Measurements from ENCODE around the gene NKX2-1. TPM values are rescaled to one million over a fixed set of nuclear protein-coding genes. Genes with fewer than 3 reads are reported as not detected.

NKX2-1 gene
- total RNA-seq, 1 experiment from 2014 or later: not detected

- no peaks in the 10 kb centered on the region for H3K9me3 ChIP-seq (replicated peaks)
- no peak overlapping the region for H3K27ac ChIP-seq
- peaks cover 47% of the 10 kb centered on the region for H3K27me3 ChIP-seq (replicated peaks)
These were observed 2.4 kb upstream of the NKX2-1 start for GRCh38 chr14:36522347-36522971.

GRCh38 chr14:36521598-36522345, 1.7 kb upstream of the NKX2-1 start:
- peaks cover 17% of the 10 kb centered on the region for H3K4me1 ChIP-seq (replicated peaks)
- no peaks in the 10 kb centered on the region for H3K36me3 ChIP-seq
- H3K27me3 ChIP-seq (replicated peaks): peaks cover 51% of the 10 kb centered on the region
- no peak for DNase-seq (ENCODE audit: low read depth in 1 of 2, low spot score in 2 of 2)
- H3K27ac ChIP-seq: no peak overlapping the region
- H3K9me3 ChIP-seq (replicated peaks): no peaks in the 10 kb centered on the region
- no peak overlapping the region for H3K4me3 ChIP-seq

More at GRCh38 chr14:36522347-36522971, 2.4 kb upstream of the NKX2-1 start:
- no peaks in the 10 kb centered on the region for H3K36me3 ChIP-seq
- DNase-seq (ENCODE audit: low read depth in 1 of 2, low spot score in 2 of 2): no peak
- peaks cover 17% of the 10 kb centered on the region for H3K4me1 ChIP-seq (replicated peaks)
- H3K4me3 ChIP-seq: no peak overlapping the region

- Histone ChIP-seq H3K27ac (no peak overlapping the region), H3K36me3 (no peaks in the 10 kb centered on the region), H3K4me1 (replicated peaks) (peaks cover 17% of the 10 kb centered on the region), H3K27me3 (replicated peaks) (peaks cover 58% of the 10 kb centered on the region), H3K4me3 (peak overlapping the region; percentile 22), H3K9me3 (replicated peaks) (no peaks in the 10 kb centered on the region)
- DNase-seq (ENCODE audit: low read depth in 1 of 2, low spot score in 2 of 2): peak; percentile 41 to 67
These were observed 831 bp upstream of the NKX2-1 start for GRCh38 chr14:36520601-36521525.

DNA sequence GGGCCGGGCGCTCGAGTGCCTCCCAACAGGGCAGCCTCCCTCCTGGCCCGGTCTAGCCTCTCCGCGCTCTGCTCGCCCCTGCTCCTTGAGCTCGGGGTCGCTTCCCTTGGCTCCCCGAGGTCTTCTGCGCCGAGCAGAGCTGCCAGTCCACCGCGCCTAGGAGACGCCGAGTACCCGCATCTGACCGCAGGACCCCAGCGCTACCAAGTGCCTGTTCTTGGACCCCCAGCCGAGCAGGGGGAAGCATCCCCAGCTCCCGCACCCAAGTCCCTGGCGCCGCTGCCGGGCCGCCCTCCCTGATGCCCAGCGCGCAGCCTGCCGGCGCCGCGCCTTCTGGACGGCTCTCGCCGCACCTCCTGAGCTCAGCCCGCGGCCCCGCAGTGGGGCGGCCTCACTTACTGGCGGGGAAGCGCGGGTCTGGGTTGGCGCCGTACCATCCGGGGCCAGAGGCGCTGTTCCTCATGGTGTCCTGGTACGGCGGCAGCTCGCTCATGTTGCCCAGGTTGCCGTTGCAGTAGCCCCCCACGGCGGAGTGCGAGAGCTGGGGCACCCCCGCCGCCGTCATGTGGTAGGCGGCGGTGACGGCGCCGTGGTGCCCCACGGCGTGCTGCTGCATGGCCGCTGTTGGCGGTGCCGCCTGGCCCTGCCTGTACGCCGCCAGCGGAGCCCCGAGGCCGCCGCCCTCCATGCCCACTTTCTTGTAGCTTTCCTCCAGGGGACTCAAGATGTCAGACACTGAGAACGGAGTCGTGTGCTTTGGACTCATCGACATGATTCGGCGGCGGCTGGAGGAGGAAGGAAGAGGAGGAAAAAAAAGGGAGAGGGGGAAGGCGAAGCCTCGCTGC, 1.2 kb downstream of the NKX2-1 start:
- Histone ChIP-seq H3K9me3 (replicated peaks) (no peaks in the 10 kb centered on the region), H3K4me1 (replicated peaks) (peaks cover 17% of the 10 kb centered on the region), H3K27ac (no peak overlapping the region), H3K27me3 (replicated peaks) (peaks cover 71% of the 10 kb centered on the region), H3K36me3 (no peaks in the 10 kb centered on the region), H3K4me3 (no peak overlapping the region)
- DNase-seq (ENCODE audit: low read depth in 1 of 2, low spot score in 2 of 2): peak in 1 of 2 experiments; percentile 22

GRCh38 chr14:36518031-36518585, 1.9 kb downstream of the NKX2-1 start:
- peaks cover 17% of the 10 kb centered on the region for H3K4me1 ChIP-seq (replicated peaks)
- H3K9me3 ChIP-seq (replicated peaks): no peaks in the 10 kb centered on the region
- no peak overlapping the region for H3K27ac ChIP-seq
- no peak for DNase-seq (ENCODE audit: low read depth in 1 of 2, low spot score in 2 of 2)
- H3K4me3 ChIP-seq: no peak overlapping the region
- H3K36me3 ChIP-seq: no peaks in the 10 kb centered on the region
- peaks cover 78% of the 10 kb centered on the region for H3K27me3 ChIP-seq (replicated peaks)

DNA sequence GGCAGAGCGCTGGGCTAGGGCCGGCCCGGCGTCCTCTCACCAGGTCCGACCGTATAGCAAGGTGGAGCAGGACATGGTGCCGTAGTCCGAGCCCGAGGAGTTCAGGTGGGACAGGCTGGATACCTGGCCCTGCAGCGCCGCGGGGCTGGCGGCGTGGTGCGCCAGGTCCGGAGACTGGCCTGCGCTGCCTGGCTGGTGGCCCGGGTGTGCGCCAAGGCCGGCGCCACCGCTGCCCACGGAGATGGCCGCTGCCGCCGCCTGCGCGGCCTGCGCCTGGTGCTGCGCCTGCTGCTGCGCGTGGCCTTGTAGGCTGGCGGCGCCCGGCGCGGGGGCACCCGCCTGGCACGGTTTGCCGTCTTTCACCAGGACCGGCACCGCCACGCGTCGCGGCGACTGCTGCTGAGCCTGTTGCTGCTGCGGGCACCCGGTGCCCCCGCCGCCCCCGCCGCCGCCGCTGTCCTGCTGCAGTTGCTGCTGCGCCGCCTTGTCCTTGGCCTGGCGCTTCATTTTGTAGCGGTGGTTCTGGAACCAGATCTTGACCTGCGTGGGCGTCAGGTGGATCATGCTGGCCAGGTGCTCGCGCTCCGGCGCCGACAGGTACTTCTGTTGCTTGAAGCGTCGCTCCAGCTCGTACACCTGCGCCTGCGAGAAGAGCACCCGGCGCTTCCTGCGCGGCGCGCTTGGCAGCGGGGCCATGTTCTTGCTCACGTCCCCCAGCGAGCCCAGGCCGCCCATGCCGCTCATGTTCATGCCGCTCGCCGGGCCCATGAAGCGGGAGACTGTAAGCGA, 2.6 kb downstream of the NKX2-1 start:
- Histone ChIP-seq H3K4me1 (replicated peaks) (peaks cover 17% of the 10 kb centered on the region), H3K4me3 (no peak overlapping the region), H3K27me3 (replicated peaks) (peaks cover 84% of the 10 kb centered on the region), H3K27ac (no peak overlapping the region), H3K36me3 (no peaks in the 10 kb centered on the region), H3K9me3 (replicated peaks) (no peaks in the 10 kb centered on the region)
- no peak for DNase-seq (ENCODE audit: low read depth in 1 of 2, low spot score in 2 of 2)

DNA sequence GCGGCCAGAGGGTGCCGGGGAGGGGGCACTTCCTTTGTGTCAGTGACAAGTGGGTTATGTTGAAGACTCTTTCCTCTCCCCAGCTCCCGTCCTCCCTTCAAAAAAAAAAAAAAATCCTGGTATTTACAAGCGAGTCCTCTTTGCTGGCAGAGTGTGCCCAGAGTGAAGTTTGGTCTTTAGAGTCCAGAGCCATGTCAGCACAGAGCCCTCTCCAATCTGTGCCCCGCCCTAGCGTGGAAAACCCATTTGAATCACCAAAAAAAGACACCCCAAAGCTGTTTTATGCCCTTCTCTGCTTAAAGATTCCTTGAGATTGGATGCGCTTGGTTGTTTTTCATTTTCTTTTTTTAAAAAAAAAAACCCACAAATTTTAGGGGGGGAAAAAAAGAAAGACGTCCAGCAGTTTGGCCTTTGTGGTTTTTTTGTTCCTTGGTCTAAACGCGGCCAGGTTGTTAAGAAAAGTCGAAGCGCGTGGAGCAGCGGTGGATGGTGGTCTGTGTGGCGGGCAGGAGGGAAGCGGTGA, 3.3 kb downstream of the NKX2-1 start:
- no peak for DNase-seq (ENCODE audit: low read depth in 1 of 2, low spot score in 2 of 2)
- Histone ChIP-seq H3K27ac (no peak overlapping the region), H3K27me3 (replicated peaks) (peaks cover 88% of the 10 kb centered on the region), H3K9me3 (replicated peaks) (no peaks in the 10 kb centered on the region), H3K4me1 (replicated peaks) (peaks cover 17% of the 10 kb centered on the region), H3K36me3 (no peaks in the 10 kb centered on the region), H3K4me3 (no peak overlapping the region)

DNA sequence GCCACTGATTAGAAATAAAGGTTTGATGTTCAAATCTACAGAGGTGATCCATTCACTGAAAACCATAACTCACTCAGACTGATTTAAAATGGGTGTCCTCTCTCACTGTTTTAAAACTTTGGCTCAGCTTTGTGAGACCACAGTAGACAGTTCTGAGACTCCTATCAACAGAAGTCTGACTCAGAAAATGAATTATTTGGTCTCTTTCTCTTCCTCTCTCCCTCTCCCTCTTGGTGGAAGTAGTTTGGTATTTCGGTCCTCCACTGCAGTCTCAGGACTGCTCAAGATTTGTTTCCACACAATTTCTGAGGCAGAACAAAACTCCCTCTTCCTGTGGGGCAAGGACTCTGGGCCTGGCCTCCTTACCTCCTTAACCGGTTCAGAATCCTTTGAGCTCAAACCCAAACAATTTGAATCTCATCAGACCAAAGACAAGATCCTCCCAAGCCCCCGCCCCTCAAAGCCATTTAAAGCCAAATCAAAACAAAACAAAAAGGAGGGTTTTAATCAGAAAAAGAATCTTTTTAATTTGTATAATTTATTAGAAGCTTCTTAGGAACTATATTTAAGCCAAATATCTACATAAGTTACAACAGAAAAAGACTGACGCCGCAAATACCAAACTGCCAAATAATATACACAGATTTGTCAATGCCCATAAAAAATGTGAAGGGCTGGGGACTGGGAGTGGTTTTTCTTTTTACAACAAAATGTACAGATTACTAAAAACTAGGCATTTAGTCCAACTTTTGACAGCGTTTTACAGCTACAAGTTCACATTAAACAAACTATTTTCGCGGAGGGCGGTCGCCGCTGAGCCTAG, 3.9 kb downstream of the NKX2-1 start:
- Histone ChIP-seq H3K36me3 (no peaks in the 10 kb centered on the region), H3K27me3 (replicated peaks) (peaks cover 83% of the 10 kb centered on the region), H3K9me3 (replicated peaks) (no peaks in the 10 kb centered on the region), H3K4me3 (no peak overlapping the region), H3K27ac (no peak overlapping the region), H3K4me1 (replicated peaks) (peaks cover 17% of the 10 kb centered on the region)
- DNase-seq (ENCODE audit: low read depth in 1 of 2, low spot score in 2 of 2): no peak

- H3K36me3 ChIP-seq: no peaks in the 10 kb centered on the region
- no peak overlapping the region for H3K27ac ChIP-seq
- H3K4me1 ChIP-seq (replicated peaks): peaks cover 13% of the 10 kb centered on the region
- H3K27me3 ChIP-seq (replicated peaks): peaks cover 87% of the 10 kb centered on the region
- H3K4me3 ChIP-seq: no peak overlapping the region
- DNase-seq (ENCODE audit: low read depth in 1 of 2, low spot score in 2 of 2): no peak
- H3K9me3 ChIP-seq (replicated peaks): no peaks in the 10 kb centered on the region
These were observed 4.9 kb downstream of the NKX2-1 start for GRCh38 chr14:36515105-36515593.

DNA sequence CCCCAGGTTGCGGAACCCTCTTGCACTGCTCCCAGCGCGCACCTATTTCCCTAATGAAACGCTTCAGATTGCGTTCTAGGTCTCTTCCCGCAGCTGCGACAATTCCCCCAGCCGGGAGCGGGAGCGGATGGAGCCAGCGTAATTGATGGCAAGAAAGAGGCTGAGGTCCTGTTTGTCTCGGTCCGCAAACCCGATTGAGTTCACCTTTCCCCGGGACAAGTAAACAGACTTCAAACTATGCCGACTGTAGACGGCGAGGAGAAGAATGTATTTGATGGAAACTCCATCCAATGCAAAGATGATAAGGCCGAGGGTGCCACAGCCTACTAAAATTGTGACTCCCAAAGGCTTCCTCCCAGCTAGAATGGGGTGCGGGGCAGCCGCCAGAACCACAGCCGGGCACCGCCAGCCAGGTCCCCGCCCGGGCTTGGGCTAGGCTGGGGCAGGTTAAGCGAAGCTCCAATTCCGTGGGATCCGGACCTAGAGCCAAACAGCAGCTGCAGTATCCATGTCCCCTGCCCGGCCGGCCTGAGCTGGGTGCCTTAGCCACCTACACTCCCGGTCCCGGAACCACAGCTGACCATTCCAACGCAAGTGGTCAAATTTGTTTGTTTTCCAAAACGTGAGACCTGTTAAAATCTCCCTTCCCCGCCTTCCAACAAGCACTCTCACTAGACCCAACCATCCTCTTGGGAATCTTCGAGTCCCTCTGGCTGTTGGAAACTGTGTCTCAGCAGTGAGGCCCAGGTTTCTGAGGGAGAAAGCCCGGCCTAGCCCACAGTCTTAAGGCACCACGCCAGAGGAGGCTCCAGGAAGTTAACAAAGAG, 5.5 kb downstream of the NKX2-1 start:
- Histone ChIP-seq H3K9me3 (replicated peaks) (no peaks in the 10 kb centered on the region), H3K36me3 (no peaks in the 10 kb centered on the region), H3K4me3 (no peak overlapping the region), H3K27ac (no peak overlapping the region), H3K4me1 (replicated peaks) (peaks cover 9% of the 10 kb centered on the region), H3K27me3 (replicated peaks) (peaks cover 87% of the 10 kb centered on the region)
- DNase-seq (ENCODE audit: low read depth in 1 of 2, low spot score in 2 of 2): no peak
